Lower leg skin (tissue), 3 donors: ENCODE data around the gene GFOD2.

Experiments used
- CTCF ChIP-seq, 3 donors: fragments of 450-650 bp; IDR thresholded peaks; one replicate each; pipeline ENCODE4 v1.5.1; 2016; ENCODE audit warnings: antibody characterized with exemption in 3 of 3, mild to moderate bottlenecking in 3 of 3, moderate library complexity in 2 of 3
- POLR2A ChIP-seq, 2 donors: fragments of 450-650 bp; IDR thresholded peaks; one replicate each; pipeline ENCODE4 v1.6.1; 2016 to 2017; ENCODE audit warnings: antibody characterized with exemption in 2 of 2, mild to moderate bottlenecking in 1 of 2, moderate library complexity in 1 of 2

DNA sequence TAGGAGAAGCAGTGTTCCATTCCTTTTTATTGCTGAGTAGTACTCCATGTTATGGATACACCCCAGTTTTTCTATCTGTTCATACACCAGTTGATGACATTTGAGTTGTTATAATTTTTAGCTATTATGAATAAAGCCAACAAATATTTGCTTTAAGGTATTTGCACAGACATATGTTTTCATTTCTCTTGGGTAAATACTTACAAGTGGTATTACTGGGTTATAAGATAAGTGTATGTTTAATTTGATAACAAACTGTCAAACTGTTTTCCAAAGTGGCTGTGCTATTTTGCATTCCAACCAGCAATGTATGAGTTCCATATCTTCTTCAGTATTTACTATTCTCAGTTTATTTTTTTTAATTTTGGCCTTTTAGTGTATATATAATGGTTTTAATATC, 27.7 kb upstream of the GFOD2 start:
- TF ChIP-seq CTCF (IDR thresholded peaks at IDR 0.05) (no peak), POLR2A (IDR thresholded peaks at IDR 0.05) (no peak)
